Panc1 (cell line): ENCODE data around the gene PHF13.
"Not testable (repeated sequence)": the region's sequence is repeated elsewhere in the genome, so short reads cannot be mapped to it uniquely, and the experiment has no call there.

Experiments
- CTCF ChIP-seq: fragments of 450-650 bp; IDR thresholded peaks from 2 replicates; pipeline ENCODE4 v1.5.1; 2017; ENCODE audit warnings: mild to moderate bottlenecking
- POLR2AphosphoS5 ChIP-seq: IDR thresholded peaks from 2 replicates; pipeline ENCODE4 v1.6.1; 2012; ENCODE audit warnings: mild to moderate bottlenecking, low read depth, low read length, moderate library complexity
- TCF7L2 ChIP-seq: IDR thresholded peaks from 2 replicates; pipeline ENCODE4 v1.6.1; 2011; ENCODE audit warnings: mild to moderate bottlenecking, low read depth, low read length, inconsistent platforms

- not testable (repeated sequence) for TF ChIP-seq CTCF, TCF7L2, POLR2AphosphoS5
Observed at GRCh38 chr1:6636778-6637177, 23.2 kb downstream of the PHF13 start.
